Fibroblast of the aortic adventitia (primary cell): ENCODE data around the gene CTNNA2. TPM values are rescaled to one million over a fixed set of nuclear protein-coding genes. Genes with fewer than 3 reads are reported as not detected.

ENCODE experiments used
- DNase-seq: peaks from one replicate; pipeline ENCODE4 v3.0.0-alpha.2; 2010; ENCODE audit warnings: low read depth
- H3K4me3 ChIP-seq: 2 replicates; pipeline ENCODE4 v1.5.1; 2011; ENCODE audit warnings: low read depth, mild to moderate bottlenecking, control low read depth, low read length, moderate library complexity
- CTCF ChIP-seq: IDR thresholded peaks from 2 replicates; pipeline ENCODE4 v1.5.1; 2011; ENCODE audit warnings: mild to moderate bottlenecking, low read length, control low read depth, inconsistent platforms; ENCODE audit not compliant: insufficient read depth
- total RNA-seq: library from RNA; depleted of rRNA; stranded (reverse); fragments of >200 nt; gene quantifications from 2 replicates; pipeline ENCODE4 v1.2.3, GENCODE V29; 2012; ENCODE audit warnings: low replicate concordance

Gene CTNNA2
- total RNA-seq, 1 donor = 0.36 TPM

- no peak for TF ChIP-seq CTCF
- no peak for DNase-seq
- no peak overlapping the region for H3K4me3 ChIP-seq
These were observed 816.6 kb downstream of the CTNNA2 start for GRCh38 chr2:80329491-80329890.

GRCh38 chr2:80330527-80331450, 817.9 kb downstream of the CTNNA2 start:
- H3K4me3 ChIP-seq = no peak overlapping the region
- TF ChIP-seq CTCF = no peak
- no peak for DNase-seq

GRCh38 chr2:80333886-80334285, 821.0 kb downstream of the CTNNA2 start:
- TF ChIP-seq CTCF = no peak
- H3K4me3 ChIP-seq = no peak overlapping the region
- DNase-seq = no peak

GRCh38 chr2:80335411-80335810, 822.6 kb downstream of the CTNNA2 start:
- no peak for TF ChIP-seq CTCF
- no peak for DNase-seq
- H3K4me3 ChIP-seq = no peak overlapping the region

GRCh38 chr2:80338794-80339193, 825.9 kb downstream of the CTNNA2 start:
- no peak for TF ChIP-seq CTCF
- DNase-seq = no peak
- H3K4me3 ChIP-seq = no peak overlapping the region

- no peak for DNase-seq
- H3K4me3 ChIP-seq = no peak overlapping the region
- no peak for TF ChIP-seq CTCF
These were observed 827.2 kb downstream of the CTNNA2 start for GRCh38 chr2:80340022-80340421.
